VCaP (cell line): ENCODE measurements around the gene PRAMEF15.
"Not testable (repeated sequence)": the region's sequence is repeated elsewhere in the genome, so short reads cannot be mapped to it uniquely, and the experiment has no call there.

Experiments used
- H3K27ac ChIP-seq: fragments of 450-650 bp; 2 replicates; pipeline ENCODE4 v1.5.1; 2017
- CTCF ChIP-seq: fragments of 450-650 bp; conservative IDR thresholded peaks from 2 replicates; pipeline ENCODE4 v1.5.1; 2017; ENCODE audit warnings: mild to moderate bottlenecking, moderate library complexity

PRAMEF15 gene

GRCh38 chr1:13315281-13315680 lies at the start of gene PRAMEF15:
Gene PRAMEF15 (plus strand): TSS chr1:13315581. CDS start chr1:13318408, 2,827 bp downstream.
- H3K27ac ChIP-seq = not testable (repeated sequence)

GRCh38 chr1:13277016-13277415 lies 38.4 kb upstream of the PRAMEF15 start:
- not testable (repeated sequence) for H3K27ac ChIP-seq

- TF ChIP-seq CTCF = peak; percentile 17; the same call in 1 of the 2 replicates
- H3K27ac ChIP-seq = not testable (repeated sequence)
These were observed 35.8 kb upstream of the PRAMEF15 start for GRCh38 chr1:13279617-13280016.

- H3K27ac ChIP-seq = not testable (repeated sequence)
These were observed 30.3 kb upstream of the PRAMEF15 start, which contains the start of gene PRAMEF8 for GRCh38 chr1:13285037-13285436. Gene PRAMEF8 (minus strand): TSS chr1:13285137. CDS start chr1:13284091, 1,046 bp downstream.

- H3K27ac ChIP-seq = not testable (repeated sequence)
These were observed 26.4 kb upstream of the PRAMEF15 start for GRCh38 chr1:13289030-13289429.

GRCh38 chr1:13297216-13297931 lies 18.0 kb upstream of the PRAMEF15 start:
- not testable (repeated sequence) for H3K27ac ChIP-seq

GRCh38 chr1:13298699-13299098 lies 16.7 kb upstream of the PRAMEF15 start:
- H3K27ac ChIP-seq = not testable (repeated sequence)

- not testable (repeated sequence) for H3K27ac ChIP-seq
These were observed 13.2 kb upstream of the PRAMEF15 start for GRCh38 chr1:13302197-13302596.

- not testable (repeated sequence) for H3K27ac ChIP-seq
These were observed 12.1 kb upstream of the PRAMEF15 start, which contains the start of gene PRAMEF33 for GRCh38 chr1:13303239-13303638. Gene PRAMEF33 (plus strand): TSS chr1:13303539. CDS start chr1:13305955, 2,416 bp downstream.

- H3K27ac ChIP-seq = not testable (repeated sequence)
These were observed 27.1 kb downstream of the PRAMEF15 start for GRCh38 chr1:13342496-13342895.

- not testable (repeated sequence) for H3K27ac ChIP-seq
These were observed 31.7 kb downstream of the PRAMEF15 start, which contains the start of gene PRAMEF14 for GRCh38 chr1:13347034-13347433. Gene PRAMEF14 (minus strand): TSS chr1:13347134. CDS start chr1:13345314, 1,820 bp downstream.

GRCh38 chr1:13353476-13353875 lies 38.1 kb downstream of the PRAMEF15 start:
- H3K27ac ChIP-seq = not testable (repeated sequence)

- H3K27ac ChIP-seq = not testable (repeated sequence)
These were observed 39.1 kb downstream of the PRAMEF15 start for GRCh38 chr1:13354475-13354874.

GRCh38 chr1:13356774-13357173 lies 41.4 kb downstream of the PRAMEF15 start:
- peak; percentile 52 for TF ChIP-seq CTCF

GRCh38 chr1:13362364-13362763 lies 47.0 kb downstream of the PRAMEF15 start:
- not testable (repeated sequence) for H3K27ac ChIP-seq

More at GRCh38 chr1:13356774-13357173, 41.4 kb downstream of the PRAMEF15 start:
- H3K27ac ChIP-seq = not testable (repeated sequence)

GRCh38 chr1:13364928-13365327 lies 49.5 kb downstream of the PRAMEF15 start:
- H3K27ac ChIP-seq = not testable (repeated sequence)

GRCh38 chr1:13366536-13366935 lies 51.2 kb downstream of the PRAMEF15 start:
- not testable (repeated sequence) for H3K27ac ChIP-seq
